Large intestine (tissue), 3 donors: ENCODE data around the gene ARMH3. TPM values are rescaled to one million over a fixed set of nuclear protein-coding genes. Genes with fewer than 3 reads are reported as not detected.

Experiments
- DNase-seq, 2 donors: peaks; one replicate each; pipeline versions ENCODE4 v3.0.0 to v3.0.0-alpha.2; 2013
- H3K27ac ChIP-seq: one replicate; pipeline ENCODE4 v1.5.1; 2013; ENCODE audit warnings: low read length
- H3K27me3 ChIP-seq: 2 replicates; pipeline ENCODE4 v1.6.1; 2013; ENCODE audit warnings: low read length; ENCODE audit not compliant: control insufficient read depth, insufficient read depth
- H3K36me3 ChIP-seq: 2 replicates; pipeline ENCODE4 v1.6.1; 2013; ENCODE audit warnings: low read length; ENCODE audit not compliant: control insufficient read depth, insufficient read depth
- H3K4me1 ChIP-seq: one replicate; pipeline ENCODE4 v1.6.1; 2013; ENCODE audit warnings: low read length; ENCODE audit not compliant: control insufficient read depth, insufficient read depth
- H3K4me3 ChIP-seq: one replicate; pipeline ENCODE4 v1.5.1; 2013; ENCODE audit warnings: low read length
- H3K9me3 ChIP-seq: one replicate; pipeline ENCODE4 v1.6.1; 2013; ENCODE audit warnings: mild to moderate bottlenecking, low read depth, low read length, moderate library complexity; ENCODE audit not compliant: control insufficient read depth
- WGBS: methylation state at CpG from one replicate; pipeline ENCODE4 v1.1.5; 2013; ENCODE audit warnings: low lambda C conversion rate; ENCODE audit not compliant: insufficient coverage; 5-methylcytosine and 5-hydroxymethylcytosine counted together
- polyA plus RNA-seq: library from polyadenylated mRNA; unstranded; fragments of 120-200 nt; gene quantifications from one replicate; pipeline ENCODE4 v1.2.1, GENCODE V29; 2013

The ARMH3 gene
- polyA plus RNA-seq, 1 donor = 19.3 TPM

DNA sequence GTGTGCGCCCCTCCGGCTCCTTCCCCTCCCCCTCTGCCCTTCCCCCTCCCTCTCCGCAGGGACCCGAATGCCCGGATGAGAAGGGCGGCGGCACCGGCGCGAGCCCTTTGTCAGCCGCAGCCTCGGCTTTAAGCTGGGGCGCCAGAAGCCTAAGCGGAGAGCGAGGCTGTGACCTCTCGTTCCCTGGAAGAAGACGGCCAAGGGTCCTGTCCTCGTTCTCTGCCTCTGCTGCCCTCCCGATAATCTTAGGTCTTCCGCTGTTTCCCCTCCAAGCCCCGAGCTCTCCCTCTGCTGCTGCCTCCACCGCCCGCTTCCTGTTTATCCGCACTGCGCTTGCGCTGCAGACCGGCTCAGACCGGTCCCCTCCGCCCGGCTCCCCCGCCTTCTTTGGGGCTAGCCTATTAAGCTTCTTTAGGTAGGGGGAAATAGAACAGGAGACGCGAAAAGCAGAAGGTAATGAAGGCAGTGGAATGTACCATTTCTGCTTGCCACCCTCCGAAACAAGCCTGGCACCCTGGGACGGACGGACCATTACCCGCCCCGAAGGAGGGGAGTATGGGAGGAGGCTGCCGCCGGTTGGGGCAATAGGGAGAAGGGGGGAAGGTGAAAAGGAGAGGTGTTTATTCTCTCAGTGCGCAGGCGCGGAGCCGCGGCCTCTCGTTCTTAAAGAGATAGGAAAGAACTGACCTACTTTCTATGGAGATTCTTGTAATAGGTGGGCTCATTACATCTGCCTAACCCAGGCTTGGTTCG, 237.7 kb downstream of the ARMH3 start, which contains the start of gene OGA:
OGA (minus strand) TSS at position 326 of the 753 bp plus-strand sequence. CDS start 422 bp downstream, outside the sequence.
- peak within 1 kb of the TSS; percentile 92 for H3K27ac ChIP-seq
- whole genome bisulfite sequencing = 0% methylated on average over 2 of the region's 47 CpGs
- H3K27me3 ChIP-seq = no peaks in the 10 kb centered on the region
- H3K36me3 ChIP-seq = no peaks in the 10 kb centered on the region
- DNase-seq = peak; percentile 100
- peaks cover 20% of the 10 kb centered on the region for H3K4me1 ChIP-seq
- H3K4me3 ChIP-seq = peak within 1 kb of the TSS; percentile 89
- no peaks in the 10 kb centered on the region for H3K9me3 ChIP-seq

DNA sequence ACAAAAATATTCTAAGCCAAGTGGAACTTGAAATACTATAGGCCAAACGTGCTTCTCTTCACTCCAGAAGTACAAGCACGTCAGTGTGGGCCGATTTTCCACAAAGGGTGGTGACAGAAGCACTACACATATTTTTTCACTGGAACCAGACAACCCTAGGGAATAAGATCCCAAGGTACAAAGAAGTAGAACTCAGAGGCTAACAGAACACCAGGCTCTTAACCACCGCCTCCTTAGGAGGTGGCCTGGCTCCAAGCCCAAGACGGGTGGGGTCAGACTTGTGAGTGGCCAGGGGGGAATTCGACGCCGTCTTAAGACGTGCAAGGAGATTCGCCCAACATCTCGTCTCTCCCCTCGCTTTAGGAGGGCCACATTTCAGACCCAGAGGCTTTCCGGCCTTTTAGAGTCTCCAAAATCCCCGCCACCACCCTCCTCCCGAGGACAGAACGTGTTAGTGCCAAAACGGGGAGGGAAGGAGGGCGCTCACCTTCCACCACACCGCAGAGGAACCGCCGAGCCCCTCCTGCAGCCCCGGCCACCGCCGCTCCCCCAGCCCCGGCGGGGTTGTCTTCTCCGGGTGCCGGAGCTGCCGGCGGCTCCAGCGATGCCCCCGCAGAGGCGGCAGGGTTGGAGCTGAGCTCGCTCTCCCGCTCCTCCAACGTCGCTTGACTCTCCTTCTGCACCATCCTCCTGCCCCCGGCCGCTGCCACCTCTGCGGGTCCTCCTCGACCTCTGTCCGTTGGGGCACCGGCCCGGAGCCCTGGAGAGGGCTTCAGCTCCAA, 238.4 kb downstream of the ARMH3 start:
- H3K27me3 ChIP-seq = no peaks in the 10 kb centered on the region
- H3K27ac ChIP-seq = peak overlapping the region; percentile 92
- H3K4me1 ChIP-seq = peaks cover 20% of the 10 kb centered on the region
- no peaks in the 10 kb centered on the region for H3K9me3 ChIP-seq
- peak overlapping the region; percentile 89 for H3K4me3 ChIP-seq
- no CpG with 5 or more reads among the region's 44 CpGs for WGBS
- peak; percentile 82 to 86 for DNase-seq
- peaks cover 5% of the 10 kb centered on the region for H3K36me3 ChIP-seq

DNA sequence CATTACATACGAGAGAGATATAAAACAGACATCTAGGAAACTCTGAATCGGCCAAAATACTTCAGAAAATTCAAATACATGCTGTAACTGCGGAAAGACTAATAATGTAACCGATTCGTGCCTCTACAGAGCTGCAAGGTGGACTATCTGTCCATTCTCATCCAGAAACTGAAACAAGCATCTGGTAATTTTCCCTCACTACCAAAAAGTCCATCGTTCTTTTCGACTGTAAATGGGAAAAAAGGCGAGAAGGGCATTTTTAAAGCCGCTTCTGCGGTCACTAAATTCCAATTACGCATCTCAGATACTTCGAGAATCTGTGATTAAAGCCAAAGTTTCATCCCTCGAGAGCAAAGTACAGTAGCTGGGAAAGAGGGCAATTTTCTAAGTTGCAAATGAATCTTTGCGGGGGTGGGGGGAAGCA, 239.0 kb downstream of the ARMH3 start:
- H3K27me3 ChIP-seq = no peaks in the 10 kb centered on the region
- no peaks in the 10 kb centered on the region for H3K9me3 ChIP-seq
- 0% methylated on average over 2 of the region's 14 CpGs for WGBS
- H3K27ac ChIP-seq = peak overlapping the region; percentile 92
- peaks cover 20% of the 10 kb centered on the region for H3K4me1 ChIP-seq
- H3K4me3 ChIP-seq = peak overlapping the region; percentile 89
- DNase-seq = no peak
- H3K36me3 ChIP-seq = peaks cover 11% of the 10 kb centered on the region

DNA sequence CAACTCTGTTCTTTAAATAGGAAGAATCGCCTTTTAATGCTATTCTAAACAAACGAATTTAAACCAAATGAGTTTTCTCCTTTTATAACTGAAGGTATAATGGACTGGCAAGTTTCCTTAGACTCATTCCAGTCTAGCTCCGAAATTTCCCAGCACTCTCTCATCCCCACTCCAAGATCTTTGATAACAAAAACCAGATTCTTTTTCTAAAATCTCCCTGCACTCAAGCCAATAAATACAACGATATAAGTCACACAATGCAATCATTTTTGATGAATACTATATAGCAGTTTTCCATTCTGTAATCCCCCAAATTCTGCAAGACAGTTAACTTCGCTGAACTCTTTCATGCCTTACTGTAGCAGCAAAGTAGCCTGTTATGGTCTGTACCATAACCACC, 239.6 kb downstream of the ARMH3 start:
- peaks cover 20% of the 10 kb centered on the region for H3K4me1 ChIP-seq

DNA sequence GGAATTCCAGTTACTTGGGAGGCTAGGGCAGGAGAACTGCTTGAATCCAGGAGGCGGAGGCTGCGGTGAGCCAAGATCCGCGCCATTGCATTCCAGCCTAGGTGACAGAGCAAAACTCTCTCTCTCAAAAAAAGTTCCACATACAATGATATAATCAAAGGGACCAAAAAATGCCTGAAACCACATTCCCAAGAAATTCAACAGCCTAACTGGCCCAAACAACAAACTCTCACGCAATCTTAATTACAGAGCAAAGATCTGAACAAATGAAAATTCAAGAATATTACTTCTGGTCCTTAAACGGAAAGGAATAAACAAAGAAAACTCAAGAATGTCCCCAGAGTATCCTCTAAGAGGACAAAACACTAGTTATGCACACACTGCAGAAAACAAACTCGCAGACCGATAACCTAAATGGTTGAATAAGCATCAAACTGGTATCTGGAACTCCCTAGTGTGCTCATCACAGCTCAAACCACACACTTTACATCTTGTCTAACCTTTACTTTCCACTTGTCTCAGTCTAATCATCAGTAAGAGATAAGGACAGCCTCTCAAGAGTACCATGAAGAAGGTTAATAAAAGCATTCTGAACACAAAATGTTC, 241.4 kb downstream of the ARMH3 start:
- no peak overlapping the region for H3K4me3 ChIP-seq
- H3K4me1 ChIP-seq = peaks cover 16% of the 10 kb centered on the region
- no peak overlapping the region for H3K27ac ChIP-seq
- H3K9me3 ChIP-seq = no peaks in the 10 kb centered on the region
- H3K36me3 ChIP-seq = peaks cover 29% of the 10 kb centered on the region
- no peak for DNase-seq
- H3K27me3 ChIP-seq = no peaks in the 10 kb centered on the region
- WGBS = no CpG with 5 or more reads among the region's 8 CpGs

More for the DNA sequence above, 239.6 kb downstream of the ARMH3 start:
- Histone ChIP-seq H3K9me3 (no peaks in the 10 kb centered on the region), H3K27me3 (no peaks in the 10 kb centered on the region), H3K4me3 (peak overlapping the region; percentile 89), H3K36me3 (peaks cover 13% of the 10 kb centered on the region), H3K27ac (no peak overlapping the region)
- WGBS = 0% methylated on average over 1 of the region's 5 CpGs
- no peak for DNase-seq

DNA sequence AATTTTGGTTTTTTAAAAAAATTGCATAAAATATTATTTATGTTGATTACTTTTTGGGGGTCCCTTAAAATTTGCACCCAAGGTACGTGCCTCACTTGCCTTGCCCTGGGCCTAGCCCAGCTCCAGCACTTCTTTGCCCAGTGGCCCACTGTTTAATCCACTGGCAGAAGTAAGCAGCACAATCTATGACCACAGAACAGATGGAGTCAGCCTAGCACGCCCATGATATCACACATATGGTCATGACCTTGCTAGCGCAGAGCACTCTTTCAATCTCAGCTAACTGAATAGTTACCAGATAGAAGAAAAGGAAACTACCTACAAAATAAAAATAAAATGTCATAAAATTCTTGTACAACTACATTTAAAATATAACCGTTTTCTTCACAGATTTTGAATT, 243.4 kb downstream of the ARMH3 start:
- WGBS = 86% methylated on average over 1 of the region's 4 CpGs
- H3K36me3 ChIP-seq = peaks cover 45% of the 10 kb centered on the region
- H3K27me3 ChIP-seq = no peaks in the 10 kb centered on the region
- H3K27ac ChIP-seq = no peak overlapping the region
- no peaks in the 10 kb centered on the region for H3K9me3 ChIP-seq
- DNase-seq = no peak
- no peak overlapping the region for H3K4me3 ChIP-seq
- H3K4me1 ChIP-seq = peaks cover 12% of the 10 kb centered on the region

DNA sequence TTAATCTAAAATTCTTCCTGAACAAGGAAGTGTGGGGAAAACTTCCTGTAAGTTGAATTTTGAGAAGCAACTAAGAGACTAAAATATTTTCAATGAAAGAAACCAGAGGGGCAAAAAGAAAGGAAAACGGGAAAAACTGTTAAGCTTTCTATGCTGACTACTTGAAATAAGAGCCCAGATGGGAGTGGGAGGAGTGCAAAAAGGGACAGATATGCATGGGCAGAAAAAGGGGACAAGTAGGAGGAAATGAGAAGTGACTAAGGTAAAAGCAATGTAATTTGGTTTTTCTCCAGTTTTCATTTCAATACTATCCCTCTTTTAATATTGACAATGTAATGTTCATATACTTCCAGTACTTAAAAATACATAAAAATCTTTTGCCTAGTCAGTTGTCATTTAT, 248.8 kb downstream of the ARMH3 start:
- no CpG with 5 or more reads among the region's 1 CpG for WGBS
- Histone ChIP-seq H3K4me1 (no peaks in the 10 kb centered on the region), H3K4me3 (no peak overlapping the region), H3K36me3 (peaks cover 81% of the 10 kb centered on the region), H3K27me3 (no peaks in the 10 kb centered on the region), H3K9me3 (no peaks in the 10 kb centered on the region), H3K27ac (no peak overlapping the region)
- no peak for DNase-seq

DNA sequence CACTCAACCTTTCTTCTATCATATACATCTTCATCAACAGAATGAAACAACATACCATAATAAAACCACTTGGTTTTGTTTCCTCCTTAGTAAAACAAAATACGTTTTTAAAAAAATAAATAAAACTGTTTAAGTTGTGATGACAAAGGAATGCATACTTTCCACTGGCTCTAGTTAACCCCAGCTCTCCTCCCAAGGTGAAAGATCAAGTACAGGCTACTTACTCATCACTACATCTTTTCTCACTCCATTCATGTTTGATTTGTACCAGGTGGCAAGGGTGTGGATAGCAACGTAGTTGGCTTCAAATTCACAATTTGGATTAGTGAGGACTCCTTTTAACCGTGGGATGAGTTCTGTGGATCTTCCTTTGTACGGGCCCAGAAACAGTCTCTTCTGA, 252.5 kb downstream of the ARMH3 start:
- Histone ChIP-seq H3K27ac (no peak overlapping the region), H3K9me3 (no peaks in the 10 kb centered on the region), H3K27me3 (no peaks in the 10 kb centered on the region), H3K4me3 (no peak overlapping the region), H3K4me1 (no peaks in the 10 kb centered on the region), H3K36me3 (peaks cover 83% of the 10 kb centered on the region)
- no peak for DNase-seq
- whole genome bisulfite sequencing = 71% methylated on average over 1 of the region's 4 CpGs

DNA sequence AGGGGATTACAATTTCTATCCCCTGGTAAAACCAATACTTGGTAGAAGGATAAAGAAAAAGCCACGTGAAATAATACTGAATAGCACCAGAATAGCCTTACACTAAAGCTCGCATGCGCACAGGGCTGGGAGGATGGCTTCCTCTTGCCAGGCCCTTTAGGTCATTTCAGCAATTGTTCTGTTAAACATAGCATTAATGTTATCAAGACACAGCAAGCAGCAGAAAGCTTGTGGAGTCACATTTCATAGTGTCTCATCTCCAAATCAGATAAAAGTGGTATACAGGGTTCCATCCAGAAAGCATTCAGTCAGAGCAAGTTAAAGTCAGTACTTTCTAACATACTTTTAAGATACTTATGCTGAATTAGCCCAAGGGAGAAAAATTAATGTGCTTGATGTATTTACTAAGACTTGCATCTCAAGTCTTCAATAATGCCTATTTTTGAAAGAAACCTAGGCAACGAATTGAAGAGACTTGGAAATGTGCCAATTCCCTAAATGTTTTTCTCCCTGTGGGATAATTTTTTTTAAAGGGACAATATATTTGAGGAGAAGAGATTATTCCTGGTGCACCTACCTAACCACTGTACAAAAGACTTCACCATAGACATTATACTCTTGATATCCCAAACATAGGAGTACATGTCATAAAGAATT, 258.4 kb downstream of the ARMH3 start:
- H3K27ac ChIP-seq = no peak overlapping the region
- no peak overlapping the region for H3K4me3 ChIP-seq
- H3K4me1 ChIP-seq = no peaks in the 10 kb centered on the region
- H3K36me3 ChIP-seq = peaks cover 90% of the 10 kb centered on the region
- DNase-seq = no peak
- H3K27me3 ChIP-seq = no peaks in the 10 kb centered on the region
- WGBS = 100% methylated on average over 3 of the region's 4 CpGs
- no peaks in the 10 kb centered on the region for H3K9me3 ChIP-seq
